ENCODE measurements around the gene DHRS3. TPM values are rescaled to one million over a fixed set of nuclear protein-coding genes. Genes with fewer than 3 reads are reported as not detected.

The DHRS3 gene
- total and polyA plus RNA-seq, 2 of the 13 experiments (the other 11 are each of a cell fraction or from before 2014, with no cell fraction given), result 48.5 to 90.5 TPM

- Histone ChIP-seq H3K4me3 (replicated peaks in 1 of 3; ENCODE audit: insufficient read depth in 1 of 3, low read depth in 2 of 3, low read length in 3 of 3) (no peak overlapping the region), H3K79me2 (ENCODE audit: insufficient read depth, low read length) (no peaks in the 10 kb centered on the region), H4K20me1 (ENCODE audit: insufficient read depth, low read length) (no peaks in the 10 kb centered on the region), H2AFZ (ENCODE audit: low read length) (no peak overlapping the region), H3K4me1 (ENCODE audit: insufficient read depth, low read length) (peaks cover 62% of the 10 kb centered on the region), H3K9ac (ENCODE audit: insufficient read depth, low read depth, low read length) (no peak overlapping the region), H3K4me2 (ENCODE audit: low read depth, low read length) (no peak overlapping the region), H3K9me3 (ENCODE audit: low read length) (no peaks in the 10 kb centered on the region), H3K27ac (ENCODE audit: extremely low read length, insufficient read depth, low read length) (no peak overlapping the region), H3K27me3 (ENCODE audit: control insufficient read depth in 1 of 2, insufficient read depth in 2 of 2, low read length in 2 of 2) (peaks cover 2 to 19% of the 10 kb centered on the region in 2 experiments; a peak in 2 of 5 replicates), H3K36me3 (replicated peaks in 1 of 2; ENCODE audit: control insufficient read depth in 1 of 2, insufficient read depth in 2 of 2, low read length in 2 of 2) (no peaks in the 10 kb centered on the region)
- POLR2A ChIA-PET, result interaction anchor here (0.7 to 6.3 kb wide), 5 partner anchors 12 to 77 kb away, joined by 3 to 50 read pairs (median 7); no protein-coding TSS in a partner anchor
- no TSS peak for BruUV-seq (replicated peaks)
- CTCF ChIA-PET (ENCODE audit: low intra/inter-chr PET ratio, low total read pairs), result no interaction called here
- FAIRE-seq (no peak), ATAC-seq (no peak), DNase-seq (ENCODE audit: low spot score) (no peak)
- 71% methylated on average over 9 of the region's 9 CpGs for WGBS (ENCODE audit: low lambda C conversion rate)
- intact Hi-C loops (cut with micrococcal nuclease; ENCODE audit: unreplicated experiment), result no loop called here
- in situ Hi-C loops (cut with HindIII; ENCODE audit: extremely low pct_ligation_motif_present, low pct_unique_long_range_greater_than_20kb), result no loop called here
- TF ChIP-seq ELK4 (CRISPR knock-in tag; IDR thresholded peaks at IDR 0.05; ENCODE audit: borderline replicate concordance) (no peak), ZNF614 (CRISPR knock-in tag; IDR thresholded peaks at IDR 0.05; ENCODE audit: borderline replicate concordance) (no peak), MAFF (IDR thresholded peaks at IDR 0.05; ENCODE audit: low read depth, low read length) (no peak), PTBP1 (IDR thresholded peaks at IDR 0.05; ENCODE audit: low read depth, low read length, poor library complexity, severe bottlenecking) (no peak), KDM5A (IDR thresholded peaks at IDR 0.05; ENCODE audit: borderline replicate concordance, low read length) (no peak), ZNF777 (CRISPR knock-in tag; IDR thresholded peaks at IDR 0.05) (no peak), ZNF562 (CRISPR knock-in tag; IDR thresholded peaks at IDR 0.05; ENCODE audit: borderline replicate concordance) (no peak), HMGA1 (CRISPR knock-in tag; conservative IDR thresholded peaks at IDR 0.05) (no peak), BCL6 (CRISPR knock-in tag; IDR thresholded peaks at IDR 0.05) (no peak), ZNF446 (CRISPR knock-in tag; IDR thresholded peaks at IDR 0.05) (no peak), HINFP (CRISPR knock-in tag; IDR thresholded peaks at IDR 0.05; ENCODE audit: low read depth) (no peak), ZNF460 (CRISPR knock-in tag; IDR thresholded peaks at IDR 0.05; ENCODE audit: borderline replicate concordance) (no peak), SMYD3 (CRISPR knock-in tag; IDR thresholded peaks at IDR 0.05) (no peak)
These were observed 75.9 kb downstream of the DHRS3 start for GRCh38 chr1:12542138-12542465.
